GM12878 (cell line): ENCODE data around the gene FANCM. TPM values are rescaled to one million over a fixed set of nuclear protein-coding genes. Genes with fewer than 3 reads are reported as not detected.

Experiments
- ATAC-seq: fragments of 200-7000 bp; cut with Tn5 transposase; 3 replicates; pipeline ENCODE4 v1.9.1; 2020; ENCODE audit warnings: mild to moderate bottlenecking, moderate library complexity
- BruUV-seq: library from RNA; stranded (reverse); fragments of 400-500 nt; replicated peaks from 2 replicates; lab custom pipeline; 2021; lab: Mats Ljungman, UMichigan
- CTCF ChIA-PET: fragments of 300-600 bp; sonication (Branson Sonifier 250); formaldehyde crosslinking; extraction: SDS; loops from one replicate; lab custom pipeline; 2021; ENCODE audit warnings: inconsistent platforms; lab: Yijun Ruan, JAX
- POLR2A ChIA-PET: fragments of 350-600 bp; formaldehyde crosslinking; extraction: SDS; loops from one replicate; lab custom pipeline; 2021; ENCODE audit warnings: inconsistent platforms; lab: Charles Lee
- RAD21 ChIA-PET: fragments of 300-600 bp; sonication (Branson Sonifier 250); formaldehyde crosslinking; loops from one replicate; lab custom pipeline; 2023; ENCODE audit warnings: antibody characterized with exemption; ENCODE audit not compliant: unreplicated experiment; lab: Charles Lee
- SMC1A ChIA-PET: fragments of 300-600 bp; sonication (Branson Sonifier 250); formaldehyde crosslinking; loops from one replicate; lab custom pipeline; 2023; ENCODE audit not compliant: unreplicated experiment, uncharacterized antibody; lab: Charles Lee
- DNase-seq: peaks from one replicate; pipeline ENCODE4 v3.0.0-alpha.2; 2011; ENCODE audit warnings: low read depth, low spot score
- FAIRE-seq: peaks from 3 replicates; lab custom pipeline; 2011; peaks lifted over from hg19 to GRCh38; lab: Jason Lieb, UNC
- H2AFZ ChIP-seq: 2 replicates; pipeline ENCODE4 v1.6.0; 2011; ENCODE audit warnings: low read depth, low read length, control low read depth; ENCODE audit not compliant: control insufficient read depth
- H3K27ac ChIP-seq: 2 replicates; pipeline ENCODE4 v1.5.1; 2011; ENCODE audit warnings: control low read depth; ENCODE audit not compliant: control insufficient read depth, insufficient read depth
- H3K27me3 ChIP-seq, 2 experiments: replicated peaks in 1 of 2; 2 replicates each; pipeline versions ENCODE4 v1.6.0 to v1.6.1; 2011; ENCODE audit warnings: low read length in 1 of 2; ENCODE audit not compliant: control insufficient read depth in 2 of 2, insufficient read depth in 2 of 2
- H3K36me3 ChIP-seq, 2 experiments: 2 replicates each; pipeline ENCODE4 v1.5.1; 2011; ENCODE audit warnings: low read length in 1 of 2; ENCODE audit not compliant: control insufficient read depth in 2 of 2, insufficient read depth in 2 of 2
- H3K4me1 ChIP-seq: 2 replicates; pipeline ENCODE4 v1.6.1; 2011; ENCODE audit warnings: mild to moderate bottlenecking, low read length, moderate library complexity, mixed read lengths; ENCODE audit not compliant: control insufficient read depth, insufficient read depth
- H3K4me2 ChIP-seq: 2 replicates; pipeline ENCODE4 v1.6.0; 2011; ENCODE audit warnings: control low read depth; ENCODE audit not compliant: control insufficient read depth, insufficient read depth
- H3K4me3 ChIP-seq: fragments of 200-600 bp; sonication (generic); 2 replicates; pipeline ENCODE4 v1.5.1; 2016
- H3K79me2 ChIP-seq: 2 replicates; pipeline ENCODE4 v1.6.0; 2011; ENCODE audit warnings: low read length; ENCODE audit not compliant: control insufficient read depth, insufficient read depth
- H3K9ac ChIP-seq: 2 replicates; pipeline ENCODE4 v1.8.0; 2011; ENCODE audit warnings: low read length, control low read depth, mixed read lengths; ENCODE audit not compliant: control insufficient read depth, insufficient read depth
- H3K9me3 ChIP-seq: replicated peaks from 3 replicates; pipeline ENCODE4 v1.5.1; 2011; ENCODE audit warnings: mild to moderate bottlenecking, low read length; ENCODE audit not compliant: control insufficient read depth, insufficient read depth
- H4K20me1 ChIP-seq: 2 replicates; pipeline ENCODE4 v1.6.0; 2011; ENCODE audit not compliant: control insufficient read depth, insufficient read depth
- ASH2L ChIP-seq: fragments of 300-600, 200-600 bp; sonication (generic); IDR thresholded peaks from 2 replicates; pipeline ENCODE4 v1.6.1; 2017; ENCODE audit warnings: low read depth, mild to moderate bottlenecking, borderline replicate concordance
- IRF3 ChIP-seq: fragments of 450-650 bp; IDR thresholded peaks from 2 replicates; pipeline ENCODE4 v1.6.1; 2014; ENCODE audit warnings: mild to moderate bottlenecking
- KDM1A ChIP-seq: fragments of 200-600 bp; sonication (generic); IDR thresholded peaks from 2 replicates; pipeline ENCODE4 v1.6.1; 2016; ENCODE audit warnings: borderline replicate concordance
- MXI1 ChIP-seq: fragments of 150-350 bp; IDR thresholded peaks from 2 replicates; pipeline ENCODE4 v1.6.1; 2011; ENCODE audit warnings: low read depth, mild to moderate bottlenecking, inconsistent platforms, low read length, improper control_type of control experiment
- PBX3 ChIP-seq: IDR thresholded peaks from 2 replicates; pipeline ENCODE4 v1.6.1; 2011; ENCODE audit warnings: mild to moderate bottlenecking, low read depth, low read length, moderate library complexity; ENCODE audit not compliant: insufficient replicate concordance
- POLR2AphosphoS2 ChIP-seq: IDR thresholded peaks from 2 replicates; pipeline ENCODE4 v1.6.1; 2011; ENCODE audit warnings: low read depth, mild to moderate bottlenecking, low read length, improper control_type of control experiment, moderate library complexity
- RAD21 ChIP-seq: IDR thresholded peaks from 2 replicates; pipeline ENCODE4 v1.6.1; 2011; ENCODE audit warnings: mild to moderate bottlenecking, low read depth, low read length, moderate library complexity; ENCODE audit not compliant: insufficient read depth
- SPI1 ChIP-seq: IDR thresholded peaks from 2 replicates; pipeline ENCODE4 v1.6.1; 2011; ENCODE audit warnings: low read depth, mild to moderate bottlenecking, low read length, moderate library complexity, borderline replicate concordance; ENCODE audit not compliant: insufficient read depth
- SREBF1 ChIP-seq: IDR thresholded peaks from 2 replicates; pipeline ENCODE4 v1.6.1; 2012; ENCODE audit warnings: mild to moderate bottlenecking, low read length
- TCF3 ChIP-seq: IDR thresholded peaks from 2 replicates; pipeline ENCODE4 v1.6.1; 2012; ENCODE audit warnings: low read depth, mild to moderate bottlenecking, low read length, borderline replicate concordance; ENCODE audit not compliant: insufficient read depth
- WGBS: methylation state at CpG from one replicate; pipeline ENCODE4 v1.1.6; 2016; ENCODE audit warnings: low lambda C conversion rate; ENCODE audit not compliant: insufficient replicate concordance, insufficient coverage; ENCODE audit errors: missing lambda C conversion rate; 5-methylcytosine and 5-hydroxymethylcytosine counted together
- in situ Hi-C: fragments of 300-500 bp; cut with MboI; formaldehyde crosslinking; loops from 9 replicates; pipeline ENCODE4 v1.14.3; 2018; ENCODE audit warnings: mixed read lengths
- intact Hi-C: fragments of 100-400 bp; cut with micrococcal nuclease; formaldehyde crosslinking; loops from one replicate; pipeline ENCODE4 v1.14.2; 2022; ENCODE audit not compliant: unreplicated experiment
- polyA plus RNA-seq, 11 experiments: library from polyadenylated mRNA; depleted of rRNA in 4 of 11; unstranded in 6 of 11; stranded (reverse) in 5 of 11; fragments of >200 nt; fragmentation: Nextera tagmentation in 4 of 11; fragmentation: Illumina TruSeq in 1 of 11; extraction: Ambion mirVana in 4 of 11; extraction: Trizol in 1 of 11; gene quantifications; 1 replicate in 1 of 11; 2 replicates in 10 of 11; pipeline versions ENCODE4 v1.2.1 to v1.2.3, GENCODE V29; 2011 to 2016; ENCODE audit warnings: inconsistent platforms in 2 of 11, missing spikeins in 2 of 11, low read depth in 1 of 11
- total RNA-seq, 4 experiments: library from RNA; depleted of rRNA in 3 of 4; stranded (reverse); fragments of >200 nt in 3 of 4; fragmentation: Illumina TruSeq in 1 of 4; extraction: Trizol in 1 of 4; gene quantifications; 2 replicates each; pipeline versions ENCODE4 v1.2.1 to v1.2.3, GENCODE V29; 2013 to 2021

FANCM gene
- total and polyA plus RNA-seq, 10 of the 15 experiments (the other 5 are each of a cell fraction or from before 2014, with no cell fraction given), result 6.4 to 17.6 (median 10.6) TPM

GRCh38 chr14:45104561-45104960, 31.2 kb upstream of the FANCM start:
- intact Hi-C loops, result no loop called here
- no peak overlapping the region for H3K9ac ChIP-seq
- no peak overlapping the region for H3K27ac ChIP-seq
- no peak for DNase-seq
- ChIA-PET RAD21 (no interaction called here), CTCF (interaction anchor here (1.2 to 1.3 kb wide), 2 partner anchors 10 to 12 kb away, joined by 3 to 4 read pairs; no protein-coding TSS in a partner anchor), POLR2A (interaction anchor here (0.6 kb wide), 1 partner anchor 12 kb away, joined by 7 read pairs; no protein-coding TSS in a partner anchor), SMC1A (no interaction called here)
- H3K79me2 ChIP-seq, result no peaks in the 10 kb centered on the region
- H4K20me1 ChIP-seq, result no peaks in the 10 kb centered on the region
- no TSS peak for BruUV-seq
- WGBS, result 100% methylated on average over 1 of the region's 1 CpG
- no peaks in the 10 kb centered on the region for H3K4me1 ChIP-seq
- no peak overlapping the region for H3K4me3 ChIP-seq
- H3K27me3 ChIP-seq, result no peaks in the 10 kb centered on the region
- H3K36me3 ChIP-seq, result peaks cover 0 to 30% of the 10 kb centered on the region in 2 experiments
- in situ Hi-C loops, result no loop called here
- H3K9me3 ChIP-seq, result no peaks in the 10 kb centered on the region
- H2AFZ ChIP-seq, result no peak overlapping the region
- no peak overlapping the region for H3K4me2 ChIP-seq
- TF ChIP-seq POLR2AphosphoS2 (no peak), PBX3 (no peak), SPI1 (no peak), RAD21 (no peak), TCF3 (no peak), MXI1 (no peak), ASH2L (no peak), SREBF1 (no peak), KDM1A (no peak), IRF3 (no peak)
- FAIRE-seq, result no peak
- no peak for ATAC-seq
